Measurements from ENCODE around the gene PLA2G7. TPM values are rescaled to one million over a fixed set of nuclear protein-coding genes. Genes with fewer than 3 reads are reported as not detected.
A peak's percentile ranks its signal among the peaks of the same experiment; 100 is the strongest.

Gene PLA2G7
- total and polyA plus RNA-seq, 10 donors, result 8.9 to 47.9 (median 22.0) TPM

DNA sequence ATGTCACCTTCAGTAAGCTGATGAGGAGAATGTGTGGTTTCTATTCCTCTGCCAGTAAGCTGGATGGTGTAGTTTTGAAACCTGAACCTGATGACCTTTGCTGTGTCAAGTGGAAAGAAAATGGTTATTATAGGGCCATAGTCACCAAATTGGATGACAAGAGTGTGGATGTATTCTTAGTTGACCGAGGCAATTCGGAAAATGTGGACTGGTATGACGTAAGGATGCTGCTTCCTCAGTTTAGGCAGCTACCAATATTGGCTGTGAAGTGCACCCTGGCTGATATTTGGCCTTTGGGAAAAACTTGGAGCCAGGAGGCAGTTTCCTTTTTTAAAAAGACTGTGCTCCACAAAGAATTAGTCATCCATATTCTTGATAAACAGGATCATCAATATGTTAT, 45.5 kb downstream of the PLA2G7 start:
- TF ChIP-seq, protein P1, sequence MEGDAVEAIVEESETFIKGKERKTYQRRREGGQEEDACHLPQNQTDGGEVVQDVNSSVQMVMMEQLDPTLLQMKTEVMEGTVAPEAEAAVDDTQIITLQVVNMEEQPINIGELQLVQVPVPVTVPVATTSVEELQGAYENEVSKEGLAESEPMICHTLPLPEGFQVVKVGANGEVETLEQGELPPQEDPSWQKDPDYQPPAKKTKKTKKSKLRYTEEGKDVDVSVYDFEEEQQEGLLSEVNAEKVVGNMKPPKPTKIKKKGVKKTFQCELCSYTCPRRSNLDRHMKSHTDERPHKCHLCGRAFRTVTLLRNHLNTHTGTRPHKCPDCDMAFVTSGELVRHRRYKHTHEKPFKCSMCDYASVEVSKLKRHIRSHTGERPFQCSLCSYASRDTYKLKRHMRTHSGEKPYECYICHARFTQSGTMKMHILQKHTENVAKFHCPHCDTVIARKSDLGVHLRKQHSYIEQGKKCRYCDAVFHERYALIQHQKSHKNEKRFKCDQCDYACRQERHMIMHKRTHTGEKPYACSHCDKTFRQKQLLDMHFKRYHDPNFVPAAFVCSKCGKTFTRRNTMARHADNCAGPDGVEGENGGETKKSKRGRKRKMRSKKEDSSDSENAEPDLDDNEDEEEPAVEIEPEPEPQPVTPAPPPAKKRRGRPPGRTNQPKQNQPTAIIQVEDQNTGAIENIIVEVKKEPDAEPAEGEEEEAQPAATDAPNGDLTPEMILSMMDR (IDR thresholded peaks at IDR 0.05 in 8 of 11, conservative IDR thresholded peaks at IDR 0.05 in 3 of 11), result no peak
- TF ChIP-seq POLR2A (IDR thresholded peaks at IDR 0.05) (no peak), POLR2AphosphoS5 (IDR thresholded peaks at IDR 0.05) (no peak)
- 90 to 97% (median 93%) methylated on average over 3 of the region's 3 CpGs for WGBS, 5 donors
- Histone ChIP-seq H3K27me3 (replicated peaks in 1 of 7) (no peaks in the 10 kb centered on the region), H3K4me3 (no peak overlapping the region), H3K9me3 (peaks cover 0 to 15% (median 0%) of the 10 kb centered on the region in 8 donors), H3K36me3 (no peaks in the 10 kb centered on the region), H3K4me1 (no peaks in the 10 kb centered on the region), H3K27ac (no peak overlapping the region)
- DNase-seq, result no peak
- intact Hi-C loops (cut with DNase I; ENCODE audit: low total_unique reads), result no loop called here

DNA sequence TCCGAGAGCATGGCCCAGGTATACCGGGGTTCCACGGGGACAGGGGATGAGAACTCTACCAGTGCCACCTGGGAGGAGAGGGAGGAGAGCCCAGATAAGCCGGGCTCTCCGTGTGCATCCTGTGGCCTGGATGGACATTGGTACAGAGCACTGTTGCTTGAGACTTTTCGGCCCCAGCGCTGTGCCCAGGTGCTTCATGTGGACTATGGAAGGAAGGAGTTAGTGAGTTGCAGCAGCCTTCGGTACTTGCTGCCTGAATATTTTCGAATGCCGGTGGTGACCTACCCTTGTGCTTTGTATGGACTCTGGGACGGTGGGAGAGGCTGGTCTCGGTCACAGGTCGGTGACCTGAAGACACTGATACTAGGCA, 46.2 kb downstream of the PLA2G7 start:
- Histone ChIP-seq H3K4me1 (no peaks in the 10 kb centered on the region), H3K27me3 (replicated peaks in 1 of 7) (no peaks in the 10 kb centered on the region), H3K4me3 (no peak overlapping the region), H3K36me3 (no peaks in the 10 kb centered on the region), H3K27ac (no peak overlapping the region), H3K9me3 (peaks cover 0 to 15% (median 0%) of the 10 kb centered on the region in 8 donors)
- intact Hi-C loops (cut with DNase I; ENCODE audit: low total_unique reads), result no loop called here
- no peak for DNase-seq
- TF ChIP-seq, protein P1 (IDR thresholded peaks at IDR 0.05 in 8 of 11, conservative IDR thresholded peaks at IDR 0.05 in 3 of 11), result no peak
- no peak for TF ChIP-seq POLR2A (IDR thresholded peaks at IDR 0.05)
- TF ChIP-seq POLR2AphosphoS5 (IDR thresholded peaks at IDR 0.05), result no peak
- 94 to 96% (median 95%) methylated on average over 13 of the region's 13 CpGs for WGBS, 5 donors

DNA sequence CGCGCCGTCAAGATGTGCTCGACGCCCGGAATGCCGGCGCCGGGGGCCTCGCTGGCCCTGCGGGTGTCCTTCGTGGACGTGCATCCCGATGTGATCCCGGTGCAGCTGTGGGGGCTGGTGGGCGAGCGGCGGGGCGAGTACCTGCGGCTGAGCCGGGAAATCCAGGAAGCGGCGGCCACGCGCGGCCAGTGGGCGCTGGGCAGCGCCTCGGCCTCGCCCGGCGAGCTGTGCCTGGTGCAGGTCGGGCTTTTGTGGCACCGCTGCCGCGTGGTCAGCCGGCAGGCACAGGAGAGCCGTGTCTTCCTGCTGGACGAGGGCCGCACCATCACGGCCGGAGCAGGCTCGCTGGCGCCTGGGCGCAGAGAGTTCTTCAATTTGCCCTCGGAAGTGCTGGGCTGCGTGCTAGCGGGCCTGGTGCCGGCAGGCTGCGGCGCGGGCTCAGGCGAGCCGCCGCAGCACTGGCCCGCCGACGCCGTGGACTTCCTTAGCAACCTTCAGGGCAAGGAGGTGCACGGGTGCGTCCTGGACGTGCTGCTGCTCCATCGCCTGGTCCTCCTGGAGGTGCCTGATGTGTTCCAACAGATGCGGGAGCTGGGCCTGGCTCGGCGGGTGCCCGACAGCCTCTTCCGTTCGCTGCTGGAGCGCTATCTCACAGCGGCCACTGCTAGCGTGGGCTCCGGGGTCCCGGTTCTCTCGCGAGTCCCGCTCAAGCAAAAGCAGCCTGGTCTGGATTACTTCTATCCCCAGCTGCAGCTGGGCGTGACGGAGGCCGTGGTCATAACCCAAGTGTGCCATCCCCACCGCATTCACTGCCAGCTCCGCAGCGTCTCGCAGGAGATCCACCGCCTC, 46.8 kb downstream of the PLA2G7 start:
- 93 to 96% (median 94%) methylated on average over 51 to 85 of the region's 85 CpGs for WGBS, 5 donors
- Histone ChIP-seq H3K27me3 (replicated peaks in 1 of 7) (no peaks in the 10 kb centered on the region), H3K4me1 (no peaks in the 10 kb centered on the region), H3K4me3 (no peak overlapping the region), H3K36me3 (no peaks in the 10 kb centered on the region), H3K27ac (no peak overlapping the region), H3K9me3 (peaks cover 0 to 15% (median 0%) of the 10 kb centered on the region in 8 donors)
- DNase-seq, result peak; percentile 71
- intact Hi-C loops (cut with DNase I; ENCODE audit: low total_unique reads), result no loop called here
- TF ChIP-seq, protein P1 (IDR thresholded peaks at IDR 0.05 in 8 of 11, conservative IDR thresholded peaks at IDR 0.05 in 3 of 11), result no peak
- TF ChIP-seq POLR2AphosphoS5 (IDR thresholded peaks at IDR 0.05) (no peak), POLR2A (IDR thresholded peaks at IDR 0.05) (no peak)

DNA sequence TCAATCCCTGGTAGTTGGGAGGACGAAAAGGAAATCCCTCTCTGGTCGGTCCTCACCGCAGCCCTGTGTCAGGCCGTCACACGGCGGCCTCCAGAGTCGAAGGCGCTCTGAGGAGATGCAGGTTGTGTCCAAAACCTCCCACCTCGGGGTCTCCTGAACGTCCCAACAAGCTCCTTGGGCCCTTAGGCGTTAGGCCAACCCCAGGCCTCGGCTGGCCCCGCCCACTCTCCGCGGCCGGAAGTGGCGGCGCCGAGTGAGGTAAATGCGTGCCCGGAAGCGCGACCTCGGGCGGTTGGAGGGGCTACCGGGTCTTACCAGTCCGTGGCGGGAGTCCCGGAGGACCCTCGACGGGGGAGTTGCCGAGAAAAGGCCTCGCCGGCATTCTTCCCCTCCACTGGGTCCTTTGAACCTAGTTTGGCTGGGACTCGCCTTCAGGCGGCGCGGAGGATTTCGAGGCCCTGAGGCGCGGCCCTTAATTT, 47.5 kb downstream of the PLA2G7 start, which contains the start of gene TDRD6:
Gene TDRD6, plus strand, starts transcription at position 267 of the 479 bp plus-strand sequence. CDS start 244 bp downstream, outside the sequence.
- no peaks in the 10 kb centered on the region for H3K36me3 ChIP-seq
- H3K27me3 ChIP-seq (replicated peaks in 1 of 7), result no peaks in the 10 kb centered on the region
- 86 to 95% (median 91%) methylated on average over 40 to 41 of the region's 41 CpGs for WGBS, 5 donors
- H3K27ac ChIP-seq, result no peak within 1 kb of the TSS
- H3K4me1 ChIP-seq, result no peaks in the 10 kb centered on the region
- no peak for DNase-seq
- TF ChIP-seq, protein P1 (IDR thresholded peaks at IDR 0.05 in 8 of 11, conservative IDR thresholded peaks at IDR 0.05 in 3 of 11), result no peak
- TF ChIP-seq POLR2AphosphoS5 (IDR thresholded peaks at IDR 0.05) (no peak), POLR2A (IDR thresholded peaks at IDR 0.05) (no peak)
- no peak within 1 kb of the TSS for H3K4me3 ChIP-seq
- intact Hi-C loops (cut with DNase I; ENCODE audit: low total_unique reads), result no loop called here
- peaks cover 0 to 15% (median 0%) of the 10 kb centered on the region in 8 donors for H3K9me3 ChIP-seq
